Embryonic facial prominence (tissue), 1 donor: ENCODE measurements around the gene OR2F1.
"Not testable (repeated sequence)": the region's sequence is repeated elsewhere in the genome, so short reads cannot be mapped to it uniquely, and the experiment has no call there.

Source experiments
- DNase-seq: peaks from one replicate; pipeline ENCODE4 v3.0.0-alpha.2; 2016; ENCODE audit errors: extremely low spot score

Gene OR2F1

DNA sequence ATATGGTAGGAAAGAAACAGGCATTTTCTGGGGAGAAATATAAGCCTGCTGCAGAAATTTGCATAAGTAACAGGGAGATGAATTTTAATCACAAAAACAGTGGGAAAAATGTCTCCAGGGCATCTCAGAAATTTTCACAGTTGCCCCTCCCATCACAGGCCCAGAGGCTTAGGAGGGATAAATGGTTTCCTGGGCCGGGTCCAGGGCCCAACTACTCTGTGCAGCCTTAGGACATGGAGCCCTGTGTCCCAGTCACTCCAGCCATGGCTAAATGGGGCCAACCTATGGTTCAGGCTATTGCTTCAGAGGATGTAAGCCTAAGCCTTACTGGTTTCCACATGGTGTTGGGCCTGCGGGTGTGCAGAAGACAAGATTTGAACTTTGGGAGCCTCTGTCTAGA, 54.7 kb downstream of the OR2F1 start:
- DNase-seq: no peak

DNA sequence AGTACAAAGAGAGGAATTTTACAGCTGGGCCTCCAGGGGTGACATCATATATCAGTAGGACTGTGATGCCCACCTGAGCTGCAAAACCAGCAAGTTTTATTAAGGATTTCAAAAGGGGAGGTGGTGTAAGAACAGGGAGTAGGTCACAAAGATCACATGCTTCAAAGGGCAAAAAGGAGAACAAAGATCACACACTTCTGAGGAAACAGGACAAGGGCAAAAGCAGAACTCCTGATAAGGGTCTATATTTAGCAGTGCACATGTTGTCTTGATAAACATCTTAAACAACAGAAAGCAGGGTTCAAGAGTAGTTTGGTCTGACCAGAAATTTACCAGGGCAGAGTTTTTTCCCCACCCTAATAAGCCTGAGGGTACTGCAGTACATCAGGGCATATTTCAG, 55.4 kb downstream of the OR2F1 start:
- DNase-seq: not testable (repeated sequence)

DNA sequence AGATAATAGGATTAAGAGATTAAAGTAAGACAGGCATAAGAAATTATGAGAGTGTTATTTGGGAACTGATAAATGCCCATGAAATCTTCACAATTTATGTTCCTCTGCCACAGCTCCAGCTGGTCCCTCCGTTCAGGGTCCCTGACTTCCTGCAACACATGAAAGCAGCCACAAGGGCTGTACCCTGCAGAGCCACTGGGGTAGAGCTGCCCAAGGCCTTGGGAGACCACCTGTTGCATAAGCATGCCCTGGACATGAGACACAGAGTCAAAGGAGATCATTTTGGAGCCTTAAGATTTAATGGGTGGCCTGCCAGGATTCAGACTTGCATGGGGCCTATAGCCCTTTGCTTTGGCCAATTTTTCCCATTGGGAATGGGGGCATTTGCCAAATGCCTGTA, 56.2 kb downstream of the OR2F1 start:
- not testable (repeated sequence) for DNase-seq

DNA sequence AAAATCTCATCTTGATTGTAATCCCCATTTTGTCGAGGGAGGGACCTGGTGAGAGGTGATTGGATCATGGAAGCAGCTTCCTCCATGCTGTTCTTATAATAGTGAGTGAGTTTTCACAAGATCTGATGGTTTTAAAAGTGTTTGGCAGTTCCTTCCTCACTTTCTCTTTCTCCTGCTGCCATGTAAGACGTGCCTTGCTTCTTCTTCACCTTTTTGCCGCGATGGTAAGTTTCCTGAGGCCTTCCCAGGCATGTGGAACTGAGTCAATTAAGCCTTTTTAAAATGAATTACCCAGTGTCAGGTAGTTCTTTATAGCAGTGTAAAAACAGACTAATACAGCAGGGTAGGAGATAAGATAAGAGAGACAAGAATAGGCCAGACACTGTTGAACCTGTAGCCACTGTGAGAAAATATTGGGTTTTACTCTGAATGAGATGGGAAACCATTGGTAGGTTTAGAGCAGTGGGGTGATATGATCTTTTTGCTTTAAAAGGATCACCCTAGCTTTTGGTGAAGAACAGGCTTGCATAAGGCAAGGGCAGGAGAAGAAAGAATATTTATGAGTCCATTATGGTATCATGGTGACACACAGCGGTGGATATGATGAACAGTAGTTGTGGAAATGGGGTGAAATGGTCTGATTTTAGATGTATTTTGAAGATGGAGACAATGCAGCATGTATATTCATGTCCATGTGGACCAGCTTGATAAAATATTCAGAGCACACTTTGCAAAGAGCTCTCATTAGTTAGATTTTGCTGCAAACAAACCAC, 57.0 kb downstream of the OR2F1 start:
- no peak for DNase-seq
